Skeletal muscle tissue (tissue), 4 donors: ENCODE results near the gene ZNF709. TPM values are rescaled to one million over a fixed set of nuclear protein-coding genes. Genes with fewer than 3 reads are reported as not detected.
"Not testable (repeated sequence)": the region's sequence is repeated elsewhere in the genome, so short reads cannot be mapped to it uniquely, and the experiment has no call there.

Experiments used
- H3K27ac ChIP-seq: one replicate; pipeline ENCODE4 v1.7.0; 2013; ENCODE audit warnings: mild to moderate bottlenecking, low read depth, low read length, inconsistent platforms
- H3K27me3 ChIP-seq, 3 donors: one replicate each; pipeline ENCODE4 v1.7.0; 2013; ENCODE audit warnings: low read length in 3 of 3; ENCODE audit not compliant: control insufficient read depth in 3 of 3, insufficient read depth in 3 of 3
- H3K36me3 ChIP-seq, 3 donors: one replicate each; pipeline ENCODE4 v1.7.0; 2013; ENCODE audit warnings: low read length in 3 of 3; ENCODE audit not compliant: control insufficient read depth in 3 of 3, insufficient read depth in 3 of 3
- H3K4me1 ChIP-seq, 3 donors: one replicate each; pipeline ENCODE4 v1.7.0; 2013; ENCODE audit warnings: low read length in 3 of 3, mild to moderate bottlenecking in 3 of 3; ENCODE audit not compliant: control insufficient read depth in 3 of 3, insufficient read depth in 3 of 3
- H3K4me3 ChIP-seq, 3 donors: one replicate each; pipeline ENCODE4 v1.7.0; 2013; ENCODE audit warnings: low read length in 3 of 3
- H3K9ac ChIP-seq, 3 donors: one replicate each; pipeline ENCODE4 v1.7.0; 2013; ENCODE audit warnings: low read length in 3 of 3, mild to moderate bottlenecking in 3 of 3, moderate library complexity in 2 of 3, low read depth in 1 of 3
- H3K9me3 ChIP-seq, 3 donors: one replicate each; pipeline ENCODE4 v1.7.0; 2013; ENCODE audit warnings: low read length in 3 of 3; ENCODE audit not compliant: control insufficient read depth in 3 of 3
- total RNA-seq: library from RNA; depleted of rRNA; stranded (reverse); fragments of >200 nt; gene quantifications from one replicate; pipeline ENCODE4 v1.2.3, GENCODE V29; 2014
- donor health status: Osteomylitis.

ZNF709 gene
- total RNA-seq, 1 donor from 2014 or later: 5.7 TPM

- H3K9ac ChIP-seq: not testable (repeated sequence)
Observed at GRCh38 chr19:12486265-12486783, 1.7 kb upstream of the ZNF709 start.

DNA sequence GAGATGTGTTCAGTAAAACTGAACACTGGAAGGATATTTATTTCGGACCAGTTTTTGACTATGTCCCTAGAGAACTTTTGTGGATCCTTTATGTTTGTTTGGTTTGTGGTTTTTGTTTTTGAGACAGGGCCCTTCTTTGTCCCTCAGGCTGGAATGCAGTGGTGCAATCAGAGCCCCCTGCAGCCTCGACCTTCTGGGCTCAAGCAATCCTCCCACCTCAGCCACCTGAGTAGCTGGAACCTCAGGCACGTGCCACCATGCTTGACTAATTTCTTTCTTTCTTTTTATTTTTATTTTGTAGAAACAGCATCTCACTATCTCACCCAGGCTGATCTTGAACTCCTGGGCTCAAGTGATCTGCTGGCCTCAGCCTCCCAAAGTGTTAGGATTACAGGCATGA lies 955 bp upstream of the ZNF709 start:
- Histone ChIP-seq H3K4me3 (peak overlapping the region in 1 of 3 donors; percentile 97), H3K9ac (no peak overlapping the region), H3K9me3 (no peaks in the 10 kb centered on the region), H3K36me3 (no peaks in the 10 kb centered on the region), H3K27ac (no peak overlapping the region), H3K27me3 (no peaks in the 10 kb centered on the region), H3K4me1 (peaks cover 5 to 25% (median 7%) of the 10 kb centered on the region in 3 donors)

More at GRCh38 chr19:12486265-12486783, 1.7 kb upstream of the ZNF709 start:
- not testable (repeated sequence) for H3K36me3 ChIP-seq, H3K27ac ChIP-seq, H3K9me3 ChIP-seq, H3K4me3 ChIP-seq, H3K27me3 ChIP-seq
- H3K4me1 ChIP-seq: peaks cover 5 to 25% (median 7%) of the 10 kb centered on the region in 3 donors

DNA sequence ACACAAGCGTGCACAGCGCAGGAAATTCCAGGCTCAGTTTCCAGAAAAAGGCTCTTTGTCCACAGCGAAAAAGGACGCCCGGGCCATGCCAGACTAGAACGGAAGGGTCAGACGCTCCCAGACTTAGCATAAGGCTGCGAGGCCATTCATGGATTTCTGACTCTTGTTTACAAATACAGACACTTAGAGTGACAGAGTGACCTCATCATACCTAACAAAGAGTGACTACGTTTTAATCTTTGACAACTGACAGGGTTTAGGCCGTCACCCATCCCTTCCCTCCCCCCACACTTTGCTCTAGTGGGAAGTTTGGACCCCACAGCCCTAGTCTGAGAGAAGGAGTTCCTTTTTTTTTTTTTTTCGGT lies 418 bp upstream of the ZNF709 start:
- peak overlapping the region; percentile 83 to 89 (median 88) for H3K9ac ChIP-seq
- H3K4me3 ChIP-seq: peak overlapping the region; percentile 96 to 99 (median 97)
- H3K27me3 ChIP-seq: no peaks in the 10 kb centered on the region
- H3K36me3 ChIP-seq: no peaks in the 10 kb centered on the region
- no peaks in the 10 kb centered on the region for H3K9me3 ChIP-seq
- H3K4me1 ChIP-seq: peaks cover 5 to 25% (median 7%) of the 10 kb centered on the region in 3 donors
- no peak overlapping the region for H3K27ac ChIP-seq

- Histone ChIP-seq H3K9ac (peak overlapping the region; percentile 83 to 89 (median 88)), H3K27me3 (no peaks in the 10 kb centered on the region), H3K27ac (peak overlapping the region; percentile 64), H3K4me3 (peak overlapping the region; percentile 96 to 99 (median 97)), H3K36me3 (no peaks in the 10 kb centered on the region), H3K9me3 (no peaks in the 10 kb centered on the region), H3K4me1 (peaks cover 5 to 25% (median 7%) of the 10 kb centered on the region in 3 donors)
Observed at GRCh38 chr19:12484011-12484370, 625 bp downstream of the ZNF709 start.

GRCh38 chr19:12482509-12482886 lies 2.1 kb downstream of the ZNF709 start:
- no peak overlapping the region for H3K4me3 ChIP-seq
- H3K9me3 ChIP-seq: no peaks in the 10 kb centered on the region
- H3K27ac ChIP-seq: no peak overlapping the region
- peaks cover 7 to 31% (median 7%) of the 10 kb centered on the region in 3 donors for H3K4me1 ChIP-seq
- H3K9ac ChIP-seq: no peak overlapping the region
- H3K36me3 ChIP-seq: no peaks in the 10 kb centered on the region
- H3K27me3 ChIP-seq: no peaks in the 10 kb centered on the region

DNA sequence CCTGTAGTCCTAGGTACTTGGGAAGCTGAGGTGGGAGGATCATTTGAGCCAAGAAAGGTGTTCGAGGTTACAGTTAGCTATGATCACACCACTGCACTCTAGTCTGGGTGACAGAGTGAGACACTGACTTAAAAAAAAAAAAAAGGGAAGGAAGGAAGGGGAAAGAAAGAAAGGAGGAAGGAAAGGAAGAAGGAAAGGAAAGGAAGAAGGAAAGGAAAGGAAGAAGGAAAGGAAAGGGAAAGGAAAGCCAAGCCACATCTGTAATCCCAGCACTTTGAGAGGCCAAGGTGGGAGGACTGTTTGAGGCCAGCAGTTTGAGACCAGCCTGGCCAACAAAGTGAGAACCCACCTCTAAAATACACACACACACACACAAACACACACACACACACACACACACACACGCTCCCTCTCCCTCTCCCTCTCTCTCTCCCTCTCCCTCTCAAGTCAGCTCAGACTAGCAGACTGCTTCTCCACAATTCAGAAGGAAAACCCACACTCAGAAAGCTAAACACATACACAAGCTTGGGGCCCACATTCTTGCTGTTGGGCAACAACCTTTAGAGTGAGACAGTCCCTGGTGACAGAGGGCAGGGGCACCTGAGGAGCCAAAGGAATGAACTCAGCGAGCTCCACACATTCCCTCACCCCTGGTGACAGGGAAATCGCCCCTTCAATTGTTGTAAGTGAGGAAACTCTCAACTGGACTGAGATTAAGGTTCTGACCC lies 2.7 kb downstream of the ZNF709 start:
- Histone ChIP-seq H3K9me3 (no peaks in the 10 kb centered on the region), H3K27ac (no peak overlapping the region), H3K4me3 (no peak overlapping the region), H3K9ac (no peak overlapping the region), H3K4me1 (peaks cover 7 to 31% (median 7%) of the 10 kb centered on the region in 3 donors), H3K36me3 (no peaks in the 10 kb centered on the region), H3K27me3 (no peaks in the 10 kb centered on the region)

GRCh38 chr19:12478234-12478941 lies 6.2 kb downstream of the ZNF709 start:
- H3K27ac ChIP-seq: no peak overlapping the region
- no peaks in the 10 kb centered on the region for H3K9me3 ChIP-seq
- H3K4me1 ChIP-seq: peaks cover 0 to 16% (median 3%) of the 10 kb centered on the region in 3 donors
- H3K36me3 ChIP-seq: no peaks in the 10 kb centered on the region
- H3K9ac ChIP-seq: peak overlapping the region in 1 of 3 donors; percentile 9
- H3K4me3 ChIP-seq: no peak overlapping the region
- H3K27me3 ChIP-seq: no peaks in the 10 kb centered on the region

DNA sequence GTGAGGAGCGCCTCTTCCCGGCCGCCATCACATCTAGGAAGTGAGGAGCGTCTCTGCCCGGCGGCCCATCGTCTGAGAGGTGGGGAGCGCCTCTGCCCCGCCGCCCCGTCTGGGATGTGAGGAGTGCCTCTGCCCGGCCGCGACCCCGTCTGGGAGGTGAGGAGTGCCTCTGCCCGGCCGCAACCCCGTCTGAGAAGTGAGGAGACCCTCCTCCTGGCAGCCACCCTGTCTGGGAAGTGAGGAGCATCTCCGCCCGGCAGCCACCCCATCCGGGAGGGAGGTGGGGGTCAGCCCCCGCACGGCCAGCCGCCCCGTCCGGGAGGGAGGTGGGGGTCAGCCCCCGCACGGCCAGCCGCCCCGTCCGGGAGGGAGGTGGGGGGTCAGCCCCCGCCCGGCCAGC lies 17.0 kb downstream of the ZNF709 start:
- not testable (repeated sequence) for H3K9ac ChIP-seq, H3K4me3 ChIP-seq, H3K27me3 ChIP-seq, H3K4me1 ChIP-seq, H3K27ac ChIP-seq
- Histone ChIP-seq H3K36me3 (peaks cover 16 to 33% (median 25%) of the 10 kb centered on the region in 3 donors), H3K9me3 (peaks cover 16 to 34% (median 30%) of the 10 kb centered on the region in 3 donors)

DNA sequence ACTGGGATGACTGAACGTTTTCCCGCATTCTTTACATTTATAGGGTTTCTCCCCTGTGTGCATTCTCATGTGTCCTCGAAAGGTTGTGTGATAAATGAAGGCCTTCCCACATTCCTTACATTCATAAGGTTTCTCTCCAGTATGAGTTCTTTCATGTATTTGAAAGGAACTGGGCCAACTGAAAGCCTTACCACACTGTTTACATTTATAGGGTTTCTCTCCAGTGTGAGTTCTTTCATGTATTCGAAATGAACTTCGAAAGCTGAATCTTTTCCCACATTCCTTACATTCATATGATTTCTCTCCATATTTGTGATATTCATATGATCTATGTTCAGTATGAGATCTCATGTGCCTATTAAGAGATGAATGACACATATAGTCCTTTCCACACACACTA lies 19.4 kb downstream of the ZNF709 start:
- Histone ChIP-seq H3K27ac (no peak overlapping the region), H3K4me1 (no peaks in the 10 kb centered on the region), H3K4me3 (peak overlapping the region in 1 of 3 donors; percentile 41), H3K9me3 (peaks cover 16 to 40% (median 35%) of the 10 kb centered on the region in 3 donors), H3K9ac (no peak overlapping the region), H3K36me3 (peaks cover 14 to 33% (median 25%) of the 10 kb centered on the region in 3 donors), H3K27me3 (no peaks in the 10 kb centered on the region)

- H3K36me3 ChIP-seq: peaks cover 14 to 33% (median 25%) of the 10 kb centered on the region in 3 donors
Observed at GRCh38 chr19:12464769-12465168, 19.8 kb downstream of the ZNF709 start.

More at GRCh38 chr19:12464769-12465168, 19.8 kb downstream of the ZNF709 start:
- H3K4me1 ChIP-seq: no peaks in the 10 kb centered on the region
- no peaks in the 10 kb centered on the region for H3K27me3 ChIP-seq
- H3K9ac ChIP-seq: no peak overlapping the region
- peaks cover 16 to 37% (median 35%) of the 10 kb centered on the region in 3 donors for H3K9me3 ChIP-seq
- peak overlapping the region in 1 of 3 donors; percentile 41 for H3K4me3 ChIP-seq
- no peak overlapping the region for H3K27ac ChIP-seq
